Mesenchymal stem cell (in vitro differentiated cells and primary cell): ENCODE results near the gene CATSPERD.
A peak's percentile ranks its signal among the peaks of the same experiment; 100 is the strongest.

ENCODE experiments used
- DNase-seq: peaks from one replicate; pipeline ENCODE4 v3.0.0-alpha.2; 2013
- H2AFZ ChIP-seq: one replicate; pipeline ENCODE4 v1.6.1; 2013; ENCODE audit warnings: low read depth, mild to moderate bottlenecking, control low read depth, inconsistent platforms, low read length, moderate library complexity
- H2AK5ac ChIP-seq: 2 replicates; pipeline ENCODE4 v1.6.1; 2013; ENCODE audit warnings: low read length, moderate library complexity, mild to moderate bottlenecking, inconsistent platforms; ENCODE audit not compliant: severe bottlenecking
- H2BK120ac ChIP-seq: one replicate; pipeline ENCODE4 v1.6.1; 2013; ENCODE audit warnings: low read depth, mild to moderate bottlenecking, inconsistent platforms, low read length, moderate library complexity
- H2BK12ac ChIP-seq, 2 experiments: one replicate each; pipeline ENCODE4 v1.6.1; 2013; ENCODE audit warnings: inconsistent platforms in 2 of 2, low read length in 2 of 2, mild to moderate bottlenecking in 2 of 2, moderate library complexity in 2 of 2, control low read depth in 1 of 2
- H2BK15ac ChIP-seq: one replicate; pipeline ENCODE4 v1.6.1; 2013; ENCODE audit warnings: mild to moderate bottlenecking, low read depth, inconsistent platforms; ENCODE audit not compliant: poor library complexity, severe bottlenecking
- H2BK5ac ChIP-seq: 2 replicates; pipeline ENCODE4 v1.6.1; 2013; ENCODE audit warnings: low read depth, mild to moderate bottlenecking, low read length, control low read depth, inconsistent platforms; ENCODE audit not compliant: poor library complexity, severe bottlenecking
- H3K14ac ChIP-seq, 2 experiments: one replicate each; pipeline ENCODE4 v1.6.1; 2013; ENCODE audit warnings: inconsistent platforms in 2 of 2, low read length in 2 of 2, control low read depth in 1 of 2, mild to moderate bottlenecking in 1 of 2, moderate library complexity in 1 of 2
- H3K18ac ChIP-seq, 2 experiments: one replicate each; pipeline ENCODE4 v1.6.1; 2013; ENCODE audit warnings: inconsistent platforms in 2 of 2, low read length in 2 of 2, control low read depth in 1 of 2, low read depth in 1 of 2, mild to moderate bottlenecking in 1 of 2
- H3K23ac ChIP-seq, 2 experiments: one replicate each; pipeline ENCODE4 v1.6.1; 2013; ENCODE audit warnings: inconsistent platforms in 2 of 2, low read length in 2 of 2, mild to moderate bottlenecking in 2 of 2, moderate library complexity in 2 of 2, control low read depth in 1 of 2
- H3K27ac ChIP-seq: 2 replicates; pipeline ENCODE4 v1.5.1; 2013; ENCODE audit warnings: mild to moderate bottlenecking, moderate library complexity, low read length, control low read depth, inconsistent platforms; ENCODE audit not compliant: poor library complexity, severe bottlenecking
- H3K27me3 ChIP-seq, 2 experiments: 2 replicates each; pipeline versions ENCODE4 v1.6.1 to v1.7.0; 2013; ENCODE audit warnings: low read length in 2 of 2, mild to moderate bottlenecking in 2 of 2, moderate library complexity in 2 of 2, control low read depth in 1 of 2, inconsistent platforms in 1 of 2; ENCODE audit not compliant: control insufficient read depth in 1 of 2, insufficient read depth in 1 of 2
- H3K36me3 ChIP-seq, 2 experiments: 2 replicates each; pipeline versions ENCODE4 v1.6.1 to v1.7.0; 2013; ENCODE audit warnings: low read length in 2 of 2, control low read depth in 1 of 2, inconsistent platforms in 1 of 2, low read depth in 1 of 2, mild to moderate bottlenecking in 1 of 2; ENCODE audit not compliant: insufficient read depth in 2 of 2, control insufficient read depth in 1 of 2
- H3K4ac ChIP-seq, 2 experiments: one replicate each; pipeline ENCODE4 v1.6.1; 2013; ENCODE audit warnings: inconsistent platforms in 2 of 2, low read length in 2 of 2, mild to moderate bottlenecking in 2 of 2, moderate library complexity in 2 of 2, control low read depth in 1 of 2, low read depth in 1 of 2
- H3K4me1 ChIP-seq: 2 replicates; pipeline ENCODE4 v1.6.1; 2013; ENCODE audit warnings: low read depth, low read length, control low read depth; ENCODE audit not compliant: control insufficient read depth, insufficient read depth
- H3K4me2 ChIP-seq: 2 replicates; pipeline ENCODE4 v1.6.1; 2013; ENCODE audit warnings: low read length, mild to moderate bottlenecking, inconsistent platforms; ENCODE audit not compliant: poor library complexity, severe bottlenecking
- H3K4me3 ChIP-seq, 2 experiments: 2 replicates each; pipeline versions ENCODE4 v1.5.1 to v1.7.0; 2013; ENCODE audit warnings: low read length in 2 of 2, mild to moderate bottlenecking in 2 of 2, control low read depth in 1 of 2, low read depth in 1 of 2; ENCODE audit not compliant: insufficient read depth in 1 of 2
- H3K79me1 ChIP-seq: replicated peaks from 2 replicates; pipeline ENCODE4 v1.6.1; 2013; ENCODE audit warnings: mild to moderate bottlenecking, control low read depth, low read length, inconsistent platforms; ENCODE audit not compliant: poor library complexity, severe bottlenecking
- H3K9ac ChIP-seq: 2 replicates; pipeline ENCODE4 v1.7.0; 2013; ENCODE audit warnings: mild to moderate bottlenecking, low read length, moderate library complexity
- H3K9me3 ChIP-seq: 2 replicates; pipeline ENCODE4 v1.7.0; 2013; ENCODE audit warnings: mild to moderate bottlenecking, low read length; ENCODE audit not compliant: control insufficient read depth
- H4K8ac ChIP-seq: one replicate; pipeline ENCODE4 v1.6.1; 2013; ENCODE audit warnings: inconsistent platforms, mild to moderate bottlenecking, low read length, moderate library complexity
- H4K91ac ChIP-seq: one replicate; pipeline ENCODE4 v1.6.1; 2013; ENCODE audit warnings: mild to moderate bottlenecking, low read length, inconsistent platforms
- WGBS: methylation state at CpG from one replicate; pipeline ENCODE4 v1.1.7; 2013; ENCODE audit warnings: mixed read lengths; 5-methylcytosine and 5-hydroxymethylcytosine counted together

CATSPERD gene

GRCh38 chr19:5803752-5804515 is 83.5 kb downstream of the CATSPERD start:
- no peaks in the 10 kb centered on the region for H3K36me3 ChIP-seq
- peak overlapping the region; percentile 65 for H2BK15ac ChIP-seq
- peak overlapping the region; percentile 83 for H2AFZ ChIP-seq
- H2BK120ac ChIP-seq: no peak overlapping the region
- H3K9ac ChIP-seq: peak overlapping the region; percentile 69
- peak overlapping the region; percentile 10 for H4K8ac ChIP-seq
- H3K79me1 ChIP-seq: no peaks in the 10 kb centered on the region
- peaks cover 17% of the 10 kb centered on the region for H3K4me1 ChIP-seq
- no peak overlapping the region for H2BK5ac ChIP-seq
- peak overlapping the region; percentile 43 to 76 for H3K4me3 ChIP-seq
- H2BK12ac ChIP-seq: peak overlapping the region in 1 of 2 experiments; percentile 59
- WGBS: 4% methylated on average over 54 of the region's 54 CpGs
- H3K18ac ChIP-seq: peak overlapping the region; percentile 0 to 85
- H3K23ac ChIP-seq: peak overlapping the region in 1 of 2 experiments; percentile 94
- no peaks in the 10 kb centered on the region for H3K9me3 ChIP-seq
- peak overlapping the region; percentile 76 for H3K4me2 ChIP-seq
- peaks cover 33 to 53% of the 10 kb centered on the region in 2 experiments for H3K27me3 ChIP-seq
- peak overlapping the region in 1 of 2 experiments; percentile 37 for H3K4ac ChIP-seq
- no peak overlapping the region for H2AK5ac ChIP-seq
- DNase-seq: peak; percentile 92
- H3K27ac ChIP-seq: no peak overlapping the region
- H4K91ac ChIP-seq: peak overlapping the region; percentile 1
- peak overlapping the region in 1 of 2 experiments; percentile 92 for H3K14ac ChIP-seq

DNA sequence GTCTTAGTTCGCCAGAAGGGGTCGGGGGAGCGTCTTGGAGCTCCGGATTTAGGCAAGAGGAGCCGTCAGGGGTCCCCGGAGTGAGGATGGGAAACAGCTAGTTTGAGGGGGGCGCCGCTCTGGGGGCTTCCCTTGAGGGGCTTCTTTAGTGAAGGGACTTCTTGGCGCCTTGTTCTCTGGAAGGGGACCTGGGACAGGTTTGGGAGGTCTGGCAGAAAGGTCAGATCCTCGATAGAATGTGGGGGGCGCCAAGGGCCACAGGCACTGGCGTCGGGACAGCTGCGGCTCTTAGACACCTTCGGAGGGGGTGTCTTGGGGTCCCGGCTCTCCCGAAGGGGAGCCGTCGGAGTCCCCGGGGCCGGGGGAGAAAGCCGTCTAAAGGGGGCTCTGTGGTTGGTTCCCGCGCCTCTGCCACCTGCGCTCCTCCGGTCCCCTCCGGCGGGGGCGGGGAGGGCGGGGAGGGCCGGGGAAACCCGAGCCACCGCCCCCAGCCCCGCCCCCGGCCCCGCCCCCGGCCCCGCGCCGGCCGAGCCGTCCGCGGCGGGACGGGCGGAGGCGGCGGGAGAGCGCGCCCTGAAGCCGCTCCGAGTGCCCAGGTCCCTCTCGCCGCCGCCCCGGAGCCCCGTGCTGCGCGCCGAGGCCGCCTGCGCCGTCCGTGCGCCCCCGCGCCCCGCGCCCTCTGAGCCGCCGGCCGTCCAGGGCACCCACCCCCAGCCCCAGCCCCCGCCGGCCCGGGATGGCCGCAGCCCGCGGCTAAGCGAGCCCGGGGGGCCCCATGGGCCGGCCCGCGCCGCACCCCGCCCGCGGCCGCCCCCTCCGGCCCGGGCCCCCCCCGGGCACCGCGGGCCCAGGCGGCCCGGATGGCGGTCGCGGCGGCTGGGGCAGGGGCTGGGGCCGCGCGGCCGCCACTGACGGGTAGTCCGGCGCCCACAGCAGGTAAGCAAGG is 84.4 kb downstream of the CATSPERD start, which contains the start of gene NRTN:
TSS of gene NRTN (plus strand) at position 552 of the 946 bp plus-strand sequence. CDS start 19,099 bp downstream, outside the sequence.
- peak within 1 kb of the TSS; percentile 76 for H3K4me2 ChIP-seq
- no peak for DNase-seq
- H3K4me1 ChIP-seq: peaks cover 17% of the 10 kb centered on the region
- no peak within 1 kb of the TSS for H2BK5ac ChIP-seq
- H3K36me3 ChIP-seq: no peaks in the 10 kb centered on the region
- 9% methylated on average over 32 of the region's 107 CpGs for WGBS
- peak within 1 kb of the TSS; percentile 39 to 76 for H3K4me3 ChIP-seq
- peak within 1 kb of the TSS; percentile 69 for H3K9ac ChIP-seq
- H3K4ac ChIP-seq: no peak within 1 kb of the TSS
- H2AK5ac ChIP-seq: no peak within 1 kb of the TSS
- H3K27me3 ChIP-seq: peaks cover 33 to 48% of the 10 kb centered on the region in 2 experiments
- H3K23ac ChIP-seq: no peak within 1 kb of the TSS
- H3K79me1 ChIP-seq: no peaks in the 10 kb centered on the region
- H3K9me3 ChIP-seq: no peaks in the 10 kb centered on the region
- H3K18ac ChIP-seq: peak within 1 kb of the TSS; percentile 19 to 28
- no peak within 1 kb of the TSS for H2BK120ac ChIP-seq
- no peak within 1 kb of the TSS for H3K14ac ChIP-seq
- no peak within 1 kb of the TSS for H2BK12ac ChIP-seq
- peak within 1 kb of the TSS; percentile 75 for H4K8ac ChIP-seq
- no peak within 1 kb of the TSS for H3K27ac ChIP-seq
- H4K91ac ChIP-seq: no peak within 1 kb of the TSS
- H2AFZ ChIP-seq: no peak within 1 kb of the TSS
- peak within 1 kb of the TSS; percentile 65 for H2BK15ac ChIP-seq

GRCh38 chr19:5805462-5806132 is 85.2 kb downstream of the CATSPERD start:
- 3% methylated on average over 46 of the region's 46 CpGs for WGBS
- Histone ChIP-seq H3K27me3 (peaks cover 33 to 41% of the 10 kb centered on the region in 2 experiments), H2BK120ac (no peak overlapping the region), H3K9me3 (no peaks in the 10 kb centered on the region), H3K4me1 (peaks cover 17% of the 10 kb centered on the region), H3K9ac (no peak overlapping the region), H2AFZ (no peak overlapping the region), H3K36me3 (no peaks in the 10 kb centered on the region), H2AK5ac (no peak overlapping the region), H3K79me1 (no peaks in the 10 kb centered on the region), H3K18ac (peak overlapping the region; percentile 11 to 19), H3K27ac (no peak overlapping the region), H3K4ac (no peak overlapping the region), H4K91ac (no peak overlapping the region), H2BK12ac (no peak overlapping the region), H2BK15ac (no peak overlapping the region), H2BK5ac (no peak overlapping the region), H3K14ac (no peak overlapping the region), H3K4me3 (peak overlapping the region in 1 of 2 experiments; percentile 39), H3K23ac (no peak overlapping the region), H4K8ac (peak overlapping the region; percentile 75), H3K4me2 (peak overlapping the region; percentile 54)
- DNase-seq: peak; percentile 73
